Stimulated activated naive CD8-positive, alpha-beta T cell treated with anti-CD3 and anti-CD28 coated beads, Interleukin-15, amount 100 ng/mL, for 72 hours (primary cell): ENCODE data around the gene COL1A2.

Source experiments
- ATAC-seq: fragments of 150-1000 bp; cut with Tn5 transposase; 2 replicates; pipeline ENCODE4 v1.10.0; 2021; ENCODE audit warnings: mild to moderate bottlenecking, moderate library complexity
- DNase-seq, 2 donors: peaks; one replicate each; pipeline ENCODE4 v3.0.0; 2021 to 2022
- H3K27ac Mint-ChIP-seq, 2 donors: one replicate each; pipeline ENCODE4 v1.8.0; 2022; ENCODE audit warnings: mild to moderate bottlenecking in 2 of 2, mixed read lengths in 2 of 2, moderate library complexity in 2 of 2
- H3K27me3 Mint-ChIP-seq: one replicate; pipeline ENCODE4 v1.8.0; 2022; ENCODE audit warnings: mixed read lengths
- H3K4me1 Mint-ChIP-seq: one replicate; pipeline ENCODE4 v1.8.0; 2022; ENCODE audit warnings: mild to moderate bottlenecking, mixed read lengths
- H3K4me3 Mint-ChIP-seq, 2 donors: one replicate each; pipeline ENCODE4 v1.8.0; 2022; ENCODE audit warnings: mild to moderate bottlenecking in 2 of 2, mixed read lengths in 2 of 2, moderate library complexity in 1 of 2
- H3K9me3 Mint-ChIP-seq, 2 donors: one replicate each; pipeline ENCODE4 v1.8.0; 2022; ENCODE audit warnings: mixed read lengths in 2 of 2

COL1A2 gene

DNA sequence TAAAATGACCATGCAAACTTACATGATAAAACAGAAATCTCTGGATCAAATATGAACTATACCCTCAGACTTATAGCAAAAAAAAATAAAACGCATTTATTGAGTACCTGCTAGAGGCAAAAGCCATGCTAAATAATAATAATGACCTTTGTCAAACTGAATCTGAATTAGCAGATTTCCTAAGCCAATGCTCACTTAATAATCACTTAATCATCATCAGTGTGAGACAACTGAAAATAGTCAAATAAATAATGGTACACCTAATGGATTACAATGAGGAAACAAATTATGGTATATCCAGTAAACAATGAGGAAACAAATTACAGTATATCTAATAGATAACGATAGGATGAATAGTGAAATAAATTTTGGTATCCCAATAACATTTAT lies 37.6 kb downstream of the COL1A2 start:
- Mint-ChIP-seq H3K4me1 (no peaks in the 10 kb centered on the region), H3K27me3 (peaks cover 21% of the 10 kb centered on the region), H3K27ac (no peak overlapping the region), H3K4me3 (no peak overlapping the region), H3K9me3 (no peaks in the 10 kb centered on the region)
- DNase-seq, result no peak
- no peak for ATAC-seq

DNA sequence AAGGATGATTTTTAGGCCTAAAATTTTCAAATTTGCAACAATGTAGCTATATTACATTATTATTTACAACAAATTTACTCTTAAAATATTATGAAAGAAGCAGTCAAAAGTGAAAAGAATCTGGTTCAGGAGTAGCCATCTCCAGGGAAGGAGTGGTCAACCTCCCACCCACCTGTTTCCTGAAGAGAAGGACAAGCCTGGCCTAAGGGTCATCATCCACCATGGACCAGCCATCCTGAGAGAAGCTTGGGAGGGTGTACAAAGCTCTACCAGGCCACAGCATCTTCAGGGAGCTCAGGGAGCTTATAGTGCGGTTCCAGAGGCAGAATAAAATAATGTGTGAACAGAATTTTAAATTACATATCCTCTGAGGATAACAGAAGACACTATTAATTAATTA lies 38.1 kb downstream of the COL1A2 start:
- Mint-ChIP-seq H3K4me1 (no peaks in the 10 kb centered on the region), H3K27me3 (peaks cover 21% of the 10 kb centered on the region), H3K27ac (no peak overlapping the region), H3K4me3 (no peak overlapping the region), H3K9me3 (no peaks in the 10 kb centered on the region)
- ATAC-seq, result no peak
- no peak for DNase-seq

DNA sequence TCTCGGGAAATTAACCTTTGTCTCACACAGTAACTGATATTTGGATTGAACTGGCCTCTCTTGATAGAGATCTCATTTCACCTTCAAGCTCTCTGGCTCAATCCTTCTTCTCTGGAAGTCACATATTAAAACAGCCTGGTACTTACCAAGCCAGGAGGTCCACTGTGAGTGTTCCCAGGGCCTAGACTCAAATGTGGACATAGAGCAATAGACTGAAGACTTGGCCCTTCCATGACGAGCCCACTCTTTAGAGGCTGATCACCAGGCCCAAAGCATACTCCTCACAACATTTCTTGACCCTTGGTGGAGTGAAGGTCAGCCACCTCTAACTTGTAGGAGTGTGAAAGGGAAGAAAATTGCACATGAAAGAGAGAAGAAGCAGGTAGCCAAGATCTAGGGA lies 38.5 kb downstream of the COL1A2 start:
- no peaks in the 10 kb centered on the region for H3K9me3 Mint-ChIP-seq
- H3K4me3 Mint-ChIP-seq, result no peak overlapping the region
- DNase-seq (no peak), ATAC-seq (no peak)
- H3K27me3 Mint-ChIP-seq, result peaks cover 21% of the 10 kb centered on the region
- H3K27ac Mint-ChIP-seq, result no peak overlapping the region
- no peaks in the 10 kb centered on the region for H3K4me1 Mint-ChIP-seq

DNA sequence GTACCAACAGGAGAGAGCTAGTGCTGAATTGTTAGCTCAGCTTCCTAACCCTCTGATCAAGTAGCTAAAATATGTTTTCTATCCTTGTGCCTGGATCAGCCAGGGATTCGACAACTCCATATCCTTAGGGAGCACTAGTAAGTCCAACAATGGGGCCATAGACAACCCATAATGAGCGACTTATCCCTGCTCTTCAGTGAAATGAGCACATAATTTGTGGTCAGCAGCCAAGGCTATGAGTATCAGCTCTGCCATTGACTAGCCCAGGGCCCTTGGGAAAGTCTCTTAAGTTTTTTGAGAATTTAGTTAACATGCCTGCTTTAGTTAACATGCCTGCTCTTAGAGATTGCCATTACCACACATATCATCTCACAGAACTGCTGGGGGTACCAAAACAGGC lies 39.3 kb downstream of the COL1A2 start:
- Mint-ChIP-seq H3K27ac (no peak overlapping the region), H3K27me3 (peaks cover 21% of the 10 kb centered on the region), H3K4me1 (no peaks in the 10 kb centered on the region), H3K4me3 (no peak overlapping the region), H3K9me3 (no peaks in the 10 kb centered on the region)
- DNase-seq (no peak), ATAC-seq (no peak)

DNA sequence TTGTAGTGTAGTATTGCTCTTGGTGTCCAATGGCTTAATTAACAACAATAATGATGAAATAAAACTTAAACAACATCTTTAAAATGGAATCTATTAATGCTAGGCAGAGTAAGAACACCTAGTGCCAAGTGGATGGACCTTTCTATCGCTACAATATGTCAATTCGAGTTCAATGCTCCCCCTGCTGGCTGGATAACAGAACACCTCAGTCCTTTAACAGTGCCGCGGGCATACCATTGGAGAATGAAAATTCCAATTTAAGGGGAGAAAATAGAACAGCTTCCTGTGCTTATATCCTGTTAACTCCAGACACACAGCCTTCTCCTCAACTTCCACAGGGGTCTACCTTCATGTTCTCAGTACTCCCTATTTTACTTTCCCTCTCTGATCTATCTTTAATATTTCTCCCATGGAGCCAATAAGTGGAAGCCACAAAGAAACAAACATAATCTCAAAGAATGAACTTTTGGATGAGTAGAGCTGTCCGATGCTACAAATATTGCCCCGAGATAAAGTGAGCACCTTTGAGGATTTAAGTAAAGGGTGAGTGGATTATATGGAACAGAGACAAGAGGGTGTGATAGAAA lies 41.4 kb downstream of the COL1A2 start:
- H3K4me1 Mint-ChIP-seq, result no peaks in the 10 kb centered on the region

DNA sequence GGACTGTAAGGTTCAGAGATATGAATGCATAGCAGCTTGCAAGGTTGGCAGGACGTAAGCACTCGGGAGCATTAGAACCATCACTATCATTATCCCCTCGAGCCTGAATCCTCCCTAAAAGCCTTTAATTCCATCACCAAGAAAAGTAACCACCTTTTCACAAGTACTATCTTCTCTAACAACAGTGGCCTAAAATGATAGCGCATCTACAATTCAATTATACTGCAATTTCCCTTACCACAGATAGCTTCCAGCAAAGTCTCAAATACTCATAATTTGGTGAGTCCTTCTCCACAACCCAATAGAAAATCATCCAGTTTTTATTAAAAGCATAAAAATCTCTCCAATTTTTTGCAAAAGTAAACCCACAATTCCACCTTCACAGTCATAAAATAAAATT lies 42.0 kb downstream of the COL1A2 start:
- H3K4me3 Mint-ChIP-seq, result no peak overlapping the region
- H3K27me3 Mint-ChIP-seq, result peaks cover 21% of the 10 kb centered on the region
- H3K4me1 Mint-ChIP-seq, result no peaks in the 10 kb centered on the region
- no peak for ATAC-seq
- H3K9me3 Mint-ChIP-seq, result no peaks in the 10 kb centered on the region
- DNase-seq, result no peak
- H3K27ac Mint-ChIP-seq, result no peak overlapping the region

More for the DNA sequence above, 41.4 kb downstream of the COL1A2 start:
- H3K27me3 Mint-ChIP-seq, result peaks cover 21% of the 10 kb centered on the region
- no peak overlapping the region for H3K27ac Mint-ChIP-seq
- ATAC-seq, result peak; percentile 76
- H3K9me3 Mint-ChIP-seq, result no peaks in the 10 kb centered on the region
- DNase-seq, result peak; percentile 33 to 40
- H3K4me3 Mint-ChIP-seq, result no peak overlapping the region

DNA sequence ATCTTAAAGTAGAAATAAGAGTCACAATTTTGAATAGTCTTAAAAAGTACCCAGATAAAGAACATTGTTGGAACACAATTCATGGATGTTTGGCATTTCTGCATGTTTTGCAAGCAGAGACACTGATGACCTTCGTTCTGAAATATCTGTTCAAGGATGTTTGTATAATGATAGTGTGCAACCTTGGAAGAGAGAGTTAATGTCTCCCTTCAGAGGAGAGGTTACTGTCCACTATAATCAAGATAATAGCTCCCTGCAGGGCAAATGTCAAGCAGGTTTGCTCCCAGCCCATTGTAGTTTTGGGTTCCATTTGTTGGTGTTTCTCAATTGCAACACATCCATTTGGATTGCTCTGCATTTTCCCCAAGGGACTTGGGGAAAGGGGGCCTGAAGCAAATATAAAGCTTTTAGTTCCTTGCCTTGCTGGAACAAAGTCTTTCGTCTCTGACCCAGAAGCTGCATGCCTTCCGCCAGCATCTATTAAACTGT lies 45.2 kb downstream of the COL1A2 start:
- Mint-ChIP-seq H3K9me3 (no peaks in the 10 kb centered on the region), H3K4me3 (no peak overlapping the region), H3K27ac (no peak overlapping the region), H3K27me3 (peaks cover 35% of the 10 kb centered on the region), H3K4me1 (no peaks in the 10 kb centered on the region)
- no peak for ATAC-seq
- no peak for DNase-seq

DNA sequence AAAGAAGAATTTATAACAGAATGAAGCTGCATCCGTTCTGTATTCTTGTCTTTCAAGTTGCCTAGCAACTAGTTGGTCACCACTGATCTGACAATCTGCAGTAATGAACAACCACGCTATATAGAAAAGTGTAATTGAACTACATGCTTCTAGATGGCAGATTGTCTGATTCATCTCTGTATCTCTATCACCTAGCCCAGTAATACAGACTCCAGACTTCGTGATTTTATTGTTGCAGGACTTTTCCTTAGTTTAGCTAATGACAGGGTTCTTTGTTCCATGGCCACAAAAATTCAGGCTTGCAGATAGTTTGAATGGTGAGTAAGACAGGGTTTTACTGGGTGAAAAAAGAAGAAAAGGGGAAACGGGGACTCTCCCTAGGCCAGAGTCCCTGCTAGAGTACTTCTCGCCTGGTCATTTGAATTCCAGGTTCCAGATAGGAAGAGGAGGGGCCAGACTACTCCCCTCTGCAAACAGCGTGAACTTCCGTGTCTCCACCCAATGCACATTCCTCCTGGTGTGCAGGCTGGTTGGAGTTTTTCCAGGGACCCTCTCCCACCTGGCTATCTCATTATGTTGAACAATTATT lies 45.9 kb downstream of the COL1A2 start:
- DNase-seq, result no peak
- Mint-ChIP-seq H3K4me1 (no peaks in the 10 kb centered on the region), H3K27me3 (peaks cover 34% of the 10 kb centered on the region), H3K9me3 (no peaks in the 10 kb centered on the region), H3K4me3 (no peak overlapping the region), H3K27ac (no peak overlapping the region)
- no peak for ATAC-seq

DNA sequence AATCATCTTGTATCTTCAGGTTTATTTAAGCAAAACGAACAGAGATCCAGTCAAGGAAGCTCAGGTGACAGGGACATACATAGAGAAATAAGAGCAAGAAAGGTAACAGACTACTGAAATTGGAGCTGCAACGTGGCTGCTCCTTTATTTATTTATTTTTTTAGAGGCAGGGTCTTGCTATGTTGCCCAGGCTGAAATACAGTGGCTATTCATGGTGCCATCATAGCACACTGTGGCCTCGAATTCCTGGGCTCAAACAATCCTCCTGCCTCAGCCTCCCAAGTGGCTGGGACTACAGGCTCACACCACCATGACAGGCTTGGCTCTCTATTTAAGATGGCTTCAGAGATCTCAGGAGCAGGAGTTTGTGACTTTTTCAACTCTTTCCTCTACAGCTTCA lies 46.4 kb downstream of the COL1A2 start:
- ATAC-seq, result no peak
- Mint-ChIP-seq H3K4me3 (no peak overlapping the region), H3K27me3 (peaks cover 32% of the 10 kb centered on the region), H3K4me1 (no peaks in the 10 kb centered on the region), H3K27ac (no peak overlapping the region), H3K9me3 (no peaks in the 10 kb centered on the region)
- no peak for DNase-seq

DNA sequence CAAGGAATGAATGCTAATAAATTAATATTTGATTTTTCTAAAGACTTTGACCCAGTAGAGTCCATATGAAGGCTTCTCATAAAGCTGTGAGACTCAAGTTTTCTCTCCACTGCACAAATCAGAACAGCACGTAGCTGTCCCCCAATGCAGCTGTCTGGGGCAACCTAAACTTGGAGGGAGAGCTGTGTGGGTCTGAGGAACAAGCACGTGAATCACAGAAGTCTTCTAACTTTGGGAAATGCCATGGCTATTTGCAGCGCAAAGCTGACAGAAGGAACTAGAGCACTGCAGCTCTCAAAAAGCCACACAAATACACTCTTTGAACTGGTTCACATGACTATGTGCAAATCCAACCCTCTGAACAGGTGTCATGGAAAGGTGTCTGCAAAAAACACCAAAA lies 47.9 kb downstream of the COL1A2 start:
- Mint-ChIP-seq H3K27me3 (peaks cover 23% of the 10 kb centered on the region), H3K27ac (no peak overlapping the region), H3K4me1 (no peaks in the 10 kb centered on the region)

DNA sequence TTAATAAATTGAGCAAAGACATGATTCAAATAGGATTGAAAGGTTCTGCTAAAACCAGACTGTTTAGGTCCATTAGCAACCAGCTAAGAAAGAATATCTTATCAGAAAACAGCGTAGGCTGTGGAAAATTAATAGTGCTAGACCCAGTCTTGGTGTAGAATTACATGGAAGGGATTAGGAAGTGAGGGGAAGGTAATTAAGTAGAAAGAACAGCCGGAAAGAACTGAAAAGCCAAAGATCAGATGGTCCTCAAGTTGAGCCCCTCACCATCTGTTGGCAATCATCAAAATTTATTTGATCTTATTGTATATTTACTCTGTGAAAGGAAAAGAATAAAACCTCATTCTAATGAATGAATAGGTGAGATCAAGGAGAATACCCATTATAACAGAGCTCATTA lies 50.1 kb downstream of the COL1A2 start:
- ATAC-seq, result no peak
- no peaks in the 10 kb centered on the region for H3K9me3 Mint-ChIP-seq
- H3K4me3 Mint-ChIP-seq, result no peak overlapping the region
- no peak for DNase-seq
- no peaks in the 10 kb centered on the region for H3K4me1 Mint-ChIP-seq
- peak overlapping the region in 1 of 2 donors; percentile 23 for H3K27ac Mint-ChIP-seq
- peaks cover 23% of the 10 kb centered on the region for H3K27me3 Mint-ChIP-seq

More for the DNA sequence above, 47.9 kb downstream of the COL1A2 start:
- DNase-seq (no peak), ATAC-seq (no peak)
- H3K4me3 Mint-ChIP-seq, result no peak overlapping the region
- H3K9me3 Mint-ChIP-seq, result no peaks in the 10 kb centered on the region

DNA sequence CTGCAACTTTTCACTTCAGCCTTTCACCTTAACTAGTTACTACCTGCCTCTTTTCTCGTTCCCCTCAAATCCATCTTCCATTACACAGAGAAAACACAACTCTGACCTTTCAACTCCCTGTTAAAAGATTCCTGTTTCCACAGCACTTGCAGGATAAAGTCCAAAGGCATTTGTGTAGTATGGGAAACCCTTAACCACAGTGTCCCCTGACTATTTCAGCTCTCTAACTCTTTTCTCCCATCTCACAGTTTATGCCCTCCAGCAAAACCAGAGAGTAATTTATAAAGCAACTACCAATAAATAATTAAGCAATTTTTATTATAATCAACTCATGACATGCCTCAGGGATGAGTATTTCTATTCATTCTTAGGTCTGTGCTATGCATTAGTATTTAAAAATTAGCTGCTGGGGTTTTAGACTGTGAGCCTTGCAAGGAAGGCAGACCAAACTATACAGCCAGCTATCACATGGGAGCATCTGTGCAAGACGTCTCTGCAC lies 51.0 kb downstream of the COL1A2 start:
- Mint-ChIP-seq H3K9me3 (no peaks in the 10 kb centered on the region), H3K27me3 (peaks cover 23% of the 10 kb centered on the region), H3K4me3 (no peak overlapping the region), H3K27ac (no peak overlapping the region), H3K4me1 (no peaks in the 10 kb centered on the region)
- DNase-seq (no peak), ATAC-seq (no peak)

DNA sequence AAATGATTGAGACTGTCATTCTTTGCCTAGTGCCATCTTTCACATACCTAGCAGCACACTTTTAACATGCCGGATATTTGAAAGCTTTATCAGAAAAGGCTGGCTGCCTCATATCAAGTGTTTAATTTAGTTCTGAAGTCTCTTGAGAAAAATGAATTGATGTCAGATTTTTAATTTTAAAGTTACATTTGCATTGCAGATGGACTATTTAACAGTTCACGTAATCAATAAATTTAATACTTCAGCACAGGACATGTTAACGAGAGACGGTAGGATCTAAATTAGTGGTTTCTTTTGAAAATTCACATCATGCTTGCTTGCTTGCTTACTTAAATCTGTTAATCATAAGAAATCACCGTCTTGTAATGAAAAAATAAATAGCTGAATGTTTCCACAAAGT lies 51.6 kb downstream of the COL1A2 start:
- peaks cover 23% of the 10 kb centered on the region for H3K27me3 Mint-ChIP-seq
- no peaks in the 10 kb centered on the region for H3K9me3 Mint-ChIP-seq
- DNase-seq, result no peak
- no peak overlapping the region for H3K4me3 Mint-ChIP-seq
- no peaks in the 10 kb centered on the region for H3K4me1 Mint-ChIP-seq
- no peak overlapping the region for H3K27ac Mint-ChIP-seq
- ATAC-seq, result no peak

DNA sequence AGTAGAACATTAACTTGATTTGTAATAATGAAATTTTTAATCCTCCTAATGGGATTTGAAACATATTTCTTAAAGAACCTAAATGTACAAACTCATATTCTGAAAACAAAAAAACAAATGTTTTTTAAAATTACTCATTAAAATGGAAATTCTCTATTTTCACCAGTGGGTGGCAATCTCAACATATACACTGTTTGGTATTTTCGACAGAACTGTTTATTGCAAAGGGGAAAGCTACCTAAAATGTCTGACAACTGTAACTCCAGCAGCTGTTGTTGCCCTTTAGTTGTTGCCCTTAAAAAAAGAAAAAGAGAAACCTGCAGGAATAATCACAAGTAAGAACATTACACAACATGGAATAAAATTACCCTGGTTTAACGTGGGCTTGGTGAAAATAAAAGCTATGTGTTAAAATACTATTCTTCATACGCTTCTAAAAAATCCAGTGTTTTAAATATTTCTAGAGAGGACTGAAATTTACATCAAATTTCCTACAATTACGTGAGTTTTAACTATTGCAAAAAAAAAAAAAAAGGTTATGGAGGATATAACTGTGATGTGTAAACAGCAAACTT lies 54.5 kb downstream of the COL1A2 start:
- DNase-seq (no peak), ATAC-seq (no peak)
- no peak overlapping the region for H3K4me3 Mint-ChIP-seq
- peaks cover 15% of the 10 kb centered on the region for H3K27me3 Mint-ChIP-seq
- H3K27ac Mint-ChIP-seq, result no peak overlapping the region
- H3K9me3 Mint-ChIP-seq, result no peaks in the 10 kb centered on the region
- no peaks in the 10 kb centered on the region for H3K4me1 Mint-ChIP-seq

DNA sequence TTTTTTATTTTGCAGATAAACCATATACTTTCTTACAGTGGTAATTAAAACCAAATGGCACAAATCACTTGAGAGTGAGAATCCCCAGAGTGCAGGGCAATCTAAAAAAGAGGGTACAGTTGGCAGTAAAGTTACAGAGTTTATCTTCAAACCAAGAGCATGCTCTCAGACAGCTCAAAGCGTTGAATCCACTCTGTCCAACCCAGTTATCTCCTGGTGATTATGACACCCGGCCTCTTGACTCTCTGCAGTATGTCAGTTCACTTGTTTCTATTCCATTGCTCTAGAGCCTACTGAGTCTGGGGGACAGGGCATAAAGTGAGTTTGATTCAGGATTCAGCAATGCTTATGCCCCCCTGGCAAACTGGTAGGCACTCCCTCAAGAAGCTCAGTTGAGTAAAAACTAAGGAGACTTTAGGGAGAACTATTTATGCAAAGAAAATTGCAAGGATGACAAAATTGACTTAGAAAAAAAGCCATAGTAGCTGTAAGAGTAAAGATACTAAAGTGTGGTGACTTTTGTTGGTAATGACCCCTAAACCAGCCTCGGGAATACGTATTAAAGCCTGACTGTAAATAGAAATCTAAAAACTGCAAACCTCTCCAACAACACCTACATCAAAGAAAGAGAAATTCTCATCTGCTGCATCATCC lies 55.5 kb downstream of the COL1A2 start:
- ATAC-seq, result no peak
- Mint-ChIP-seq H3K27ac (no peak overlapping the region), H3K4me1 (no peaks in the 10 kb centered on the region), H3K9me3 (no peaks in the 10 kb centered on the region), H3K4me3 (no peak overlapping the region), H3K27me3 (peaks cover 8% of the 10 kb centered on the region)
- no peak for DNase-seq

DNA sequence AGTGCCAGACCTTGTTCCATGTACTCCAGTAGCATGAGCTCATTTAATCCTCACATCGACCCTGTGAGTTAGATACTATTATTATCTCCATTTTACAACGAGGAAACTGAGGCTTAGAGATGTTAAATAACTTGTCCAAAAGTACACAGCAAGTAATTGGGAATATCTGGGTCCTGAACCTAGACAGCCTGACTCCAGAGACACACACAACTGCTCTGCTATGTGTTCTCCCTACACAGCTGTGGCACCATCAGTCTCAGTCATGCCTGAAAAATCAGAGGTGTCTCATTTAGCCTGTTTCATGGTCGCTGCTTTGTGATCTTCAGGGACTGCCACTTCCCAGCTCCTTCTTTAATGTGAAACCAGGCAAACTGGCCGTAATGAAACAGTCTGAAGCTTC lies 56.5 kb downstream of the COL1A2 start:
- ATAC-seq (no peak), DNase-seq (no peak)
- Mint-ChIP-seq H3K4me1 (no peaks in the 10 kb centered on the region), H3K9me3 (no peaks in the 10 kb centered on the region), H3K27ac (no peak overlapping the region), H3K4me3 (no peak overlapping the region), H3K27me3 (no peaks in the 10 kb centered on the region)
